Right hindlimb (tissue), 1 donor: ENCODE measurements around the gene MNX1.

Source experiments
- DNase-seq: peaks from one replicate; pipeline ENCODE4 v3.0.0-alpha.2; 2018

The MNX1 gene

GRCh38 chr7:156966387-156966786 is 44.1 kb downstream of the MNX1 start:
- no peak for DNase-seq

- DNase-seq: no peak
Observed at GRCh38 chr7:156964971-156965370, 45.5 kb downstream of the MNX1 start.

GRCh38 chr7:156963472-156963871 is 47.0 kb downstream of the MNX1 start:
- DNase-seq: no peak

GRCh38 chr7:156962897-156963296 is 47.6 kb downstream of the MNX1 start:
- no peak for DNase-seq

GRCh38 chr7:156962145-156962544 is 48.3 kb downstream of the MNX1 start:
- DNase-seq: no peak

- no peak for DNase-seq
Observed at GRCh38 chr7:156956727-156957126, 53.7 kb downstream of the MNX1 start.

GRCh38 chr7:156954941-156955340 is 55.5 kb downstream of the MNX1 start:
- no peak for DNase-seq
